Astrocyte of the hippocampus (primary cell): ENCODE measurements around the gene CREB5.
A peak's percentile ranks its signal among the peaks of the same experiment; 100 is the strongest.
"Not testable (repeated sequence)": the region's sequence is repeated elsewhere in the genome, so short reads cannot be mapped to it uniquely, and the experiment has no call there.

Experiments used
- DNase-seq: peaks from one replicate; pipeline ENCODE4 v3.0.0; 2011; ENCODE audit warnings: low read depth, low spot score

The CREB5 gene

DNA sequence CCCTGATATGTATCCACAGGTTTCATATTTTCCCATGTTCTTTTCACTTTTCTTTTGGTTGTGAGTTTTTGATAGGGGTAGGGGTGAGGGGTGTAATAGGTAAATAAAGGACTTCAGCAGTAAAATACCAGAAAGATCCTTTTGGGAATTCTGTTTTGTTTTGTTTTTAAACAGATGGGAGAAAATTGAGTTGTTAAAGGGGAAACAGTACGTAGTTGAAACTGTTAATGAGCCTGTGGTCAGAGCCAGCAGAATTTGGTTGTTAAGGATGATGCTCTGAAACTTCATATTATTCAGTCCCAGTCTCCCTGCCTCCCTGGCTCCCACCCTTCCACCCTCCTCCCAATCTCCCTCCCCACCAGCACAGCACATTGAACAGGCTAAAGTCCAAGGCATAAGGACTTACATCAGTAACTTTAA is 195.9 kb downstream of the CREB5 start:
- no peak for DNase-seq

DNA sequence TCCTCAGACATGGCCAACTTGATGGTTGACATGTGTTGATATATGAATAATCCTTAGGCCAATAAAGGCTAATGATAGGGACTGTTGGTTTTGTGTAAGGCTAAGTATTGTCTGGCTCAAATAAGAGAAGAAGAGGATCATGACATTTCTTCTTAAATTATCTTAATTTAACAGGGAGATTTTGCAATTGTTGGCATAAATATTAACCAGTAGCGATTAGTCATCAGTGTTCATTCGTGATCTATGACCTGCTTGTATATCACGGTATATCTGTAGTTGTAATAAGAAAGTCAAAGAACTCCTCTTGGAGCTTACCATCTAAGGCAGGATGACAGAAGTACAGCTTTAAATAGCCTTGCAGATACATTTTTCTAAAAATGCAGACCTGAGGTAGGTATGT is 196.4 kb downstream of the CREB5 start:
- DNase-seq = no peak

DNA sequence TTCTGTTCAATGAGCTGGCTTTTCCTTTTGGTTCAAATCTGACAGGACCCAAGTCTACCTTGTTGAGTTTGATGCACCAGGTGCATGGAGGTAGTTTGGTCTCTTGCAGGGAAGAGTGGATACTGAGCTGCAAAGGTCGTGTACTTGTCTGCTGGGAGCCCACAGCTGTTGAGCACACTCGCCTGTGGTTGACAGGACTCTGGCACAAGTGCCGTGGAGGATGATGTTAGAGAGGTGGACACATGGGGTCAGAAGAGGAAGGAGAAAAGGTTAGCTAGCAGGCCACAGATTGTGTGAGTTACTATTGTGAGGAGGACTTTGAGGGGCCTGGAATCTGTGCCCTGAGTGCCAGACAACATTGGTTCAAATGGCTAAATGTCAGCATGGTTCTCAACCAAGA is 197.3 kb downstream of the CREB5 start:
- DNase-seq = no peak

DNA sequence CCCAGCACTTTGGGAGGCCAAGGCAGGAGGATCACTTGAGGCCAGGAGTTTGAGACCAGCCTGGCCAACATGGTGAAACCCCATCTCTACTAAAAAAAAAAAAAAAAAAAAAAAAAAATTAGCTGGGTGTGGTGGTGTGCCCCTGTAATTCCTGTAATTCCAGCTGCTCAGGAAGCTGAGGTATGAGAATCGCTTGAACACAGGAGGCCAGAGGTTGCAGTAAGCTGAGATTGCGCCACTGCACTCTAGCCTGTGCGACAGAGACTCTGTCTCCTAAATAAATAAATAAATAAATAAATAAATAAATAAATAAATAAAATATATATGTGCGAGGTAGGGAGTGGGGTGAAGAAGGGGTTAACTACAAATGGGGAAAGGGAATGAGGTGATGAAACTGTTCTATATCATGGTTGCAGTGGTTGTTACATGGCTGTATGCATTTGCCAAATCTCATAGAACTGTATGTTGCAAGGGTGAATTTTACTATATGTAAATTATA is 199.1 kb downstream of the CREB5 start:
- not testable (repeated sequence) for DNase-seq

DNA sequence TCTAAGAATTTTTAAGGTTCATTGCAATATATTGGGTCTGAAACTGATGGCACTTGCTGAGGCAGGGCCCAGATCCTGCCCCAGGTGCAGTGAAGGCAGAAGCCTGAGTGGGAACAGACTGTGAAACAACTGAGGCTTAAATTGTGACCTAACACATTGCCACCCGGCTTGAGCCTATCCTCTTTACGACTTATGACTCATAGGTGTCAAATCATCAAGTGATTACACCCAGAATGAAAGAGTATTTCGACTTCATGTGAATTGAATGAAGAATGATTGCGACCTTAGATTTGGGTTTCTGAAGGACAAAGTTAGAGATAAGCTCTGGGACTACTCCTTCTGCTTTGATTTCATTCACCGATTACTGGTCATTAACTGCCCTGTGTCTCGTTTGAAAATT is 200.9 kb downstream of the CREB5 start:
- no peak for DNase-seq

DNA sequence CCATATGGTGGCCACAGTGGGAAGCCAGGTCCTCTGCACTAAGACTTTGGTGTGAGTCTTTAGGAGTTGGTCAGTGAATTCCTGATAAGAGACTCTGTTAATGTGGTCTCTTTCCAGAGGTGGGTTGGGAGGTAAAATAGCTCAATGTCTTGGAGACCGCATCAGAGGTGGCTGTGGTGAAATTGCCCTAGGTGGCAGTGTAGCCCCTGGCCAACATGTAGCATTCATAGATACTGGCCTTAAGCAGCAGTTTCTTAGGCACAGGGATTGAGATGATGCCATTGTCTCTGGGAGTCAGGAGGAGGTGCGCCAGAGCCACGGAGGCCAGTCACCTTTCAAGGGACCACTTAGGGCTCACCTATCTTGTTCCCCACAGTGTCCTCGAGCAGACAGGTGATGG is 202.8 kb downstream of the CREB5 start:
- DNase-seq = no peak

DNA sequence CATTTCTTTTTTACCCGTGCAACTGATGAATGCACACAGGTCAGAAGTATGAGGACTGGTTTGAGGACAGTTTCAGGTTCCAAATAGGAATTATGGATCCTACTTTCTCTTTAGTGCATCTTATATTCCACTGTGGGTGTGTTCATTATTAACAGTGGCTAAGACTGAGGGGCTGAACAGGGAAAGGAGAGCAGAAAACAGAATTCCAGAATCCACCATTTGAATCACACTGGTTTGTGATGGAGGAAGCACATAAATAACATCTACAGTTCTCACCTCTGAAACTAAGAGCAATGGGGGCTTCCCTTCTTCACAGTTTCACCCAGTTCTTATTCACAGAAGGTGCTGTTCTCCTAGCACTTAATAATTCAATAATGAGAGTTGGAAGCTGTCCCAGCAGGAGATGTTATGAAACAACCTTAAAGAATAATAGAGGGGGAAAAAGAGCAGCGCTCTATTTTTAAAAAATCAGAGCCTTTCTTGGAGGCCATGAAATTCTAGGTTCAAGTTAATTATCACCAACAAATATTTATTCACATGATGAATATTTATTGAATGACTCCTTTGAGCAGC is 205.1 kb downstream of the CREB5 start:
- DNase-seq = no peak

DNA sequence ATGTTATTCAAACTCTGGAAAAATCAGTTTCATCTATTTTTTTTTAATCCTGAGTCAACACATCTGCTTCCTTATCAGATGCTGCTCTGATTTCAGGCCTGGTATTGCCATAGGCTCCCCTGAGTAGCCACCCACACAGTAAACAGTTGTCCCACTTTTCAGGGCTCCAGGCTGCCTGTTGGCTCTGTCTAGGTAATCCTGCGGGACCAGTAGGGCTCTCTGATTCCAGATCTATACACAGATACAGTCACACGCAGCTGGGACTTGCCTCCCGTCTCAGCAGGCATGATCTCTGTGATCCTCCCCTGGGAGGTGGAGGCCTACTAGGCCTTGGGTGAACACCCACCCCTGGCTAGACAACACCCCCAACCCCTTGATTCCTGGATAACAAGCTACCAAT is 206.1 kb downstream of the CREB5 start:
- DNase-seq = no peak

DNA sequence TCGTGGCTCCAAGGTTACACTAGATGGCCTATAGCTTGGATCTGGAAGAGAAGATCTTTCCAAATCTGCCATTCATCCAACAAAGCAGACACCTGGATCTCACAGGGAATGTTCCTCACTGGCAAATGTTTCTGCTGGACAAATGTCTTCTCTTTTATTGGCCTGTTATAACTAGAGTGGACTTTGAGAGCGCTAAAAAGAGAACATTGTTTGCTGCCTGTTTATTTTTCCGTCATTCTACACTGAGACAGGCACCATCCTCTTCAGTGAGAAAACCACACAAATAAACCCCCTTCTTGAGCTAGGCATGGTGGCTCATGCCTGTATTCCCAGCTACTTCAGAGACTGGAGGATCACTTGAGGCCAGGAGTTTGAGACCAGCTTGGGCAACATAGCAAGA is 206.9 kb downstream of the CREB5 start:
- no peak for DNase-seq

DNA sequence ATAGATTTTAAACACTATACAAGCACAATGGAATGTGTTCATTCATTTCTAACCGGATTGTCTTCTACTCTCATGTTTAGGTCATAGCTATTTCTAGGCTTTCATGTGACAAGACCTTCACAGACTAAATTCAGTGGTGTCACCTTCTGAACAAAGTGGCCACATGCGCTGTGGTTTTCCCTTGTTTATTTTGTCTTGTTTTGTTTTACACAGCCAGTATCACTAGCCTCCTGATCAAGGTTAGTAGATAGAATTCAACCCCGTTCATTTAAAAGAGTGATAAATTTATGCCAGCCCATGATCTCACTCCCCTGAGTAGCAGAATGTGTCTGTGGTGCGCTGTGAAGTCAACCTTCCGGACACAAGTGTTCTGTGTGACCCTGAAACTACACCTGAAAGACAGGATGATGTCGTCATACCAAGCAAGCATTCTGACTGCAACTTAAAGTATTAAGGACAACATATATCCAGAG is 209.1 kb downstream of the CREB5 start:
- no peak for DNase-seq

DNA sequence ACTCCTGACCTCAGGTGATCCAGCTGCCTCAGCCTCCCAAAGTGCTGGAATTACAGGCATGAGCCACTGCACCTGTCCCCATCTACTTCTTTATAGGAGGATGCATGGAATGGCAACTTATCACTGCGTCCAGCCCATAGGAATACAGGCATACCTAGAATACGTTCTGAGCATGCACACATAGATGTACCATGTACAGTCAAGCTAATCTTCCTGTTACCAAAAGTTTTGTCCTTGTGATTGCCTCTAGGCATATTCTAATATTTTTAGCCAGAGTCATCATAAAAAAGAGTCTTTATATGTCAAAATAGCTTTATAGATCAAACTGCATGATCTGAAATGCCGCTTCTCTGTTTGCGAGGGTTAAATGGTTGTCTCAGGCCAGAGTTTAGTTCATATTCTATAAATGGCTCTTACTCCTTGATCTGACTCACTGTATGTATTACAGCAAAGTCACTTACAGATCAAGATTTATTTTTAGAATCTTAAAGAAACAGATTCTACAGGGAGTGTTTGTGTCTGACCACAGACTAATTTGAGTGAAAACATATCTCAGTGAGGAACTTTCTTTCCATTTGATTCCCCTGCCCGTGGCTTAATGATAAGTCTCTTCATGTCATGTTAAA is 210.9 kb downstream of the CREB5 start:
- DNase-seq = peak; percentile 44

DNA sequence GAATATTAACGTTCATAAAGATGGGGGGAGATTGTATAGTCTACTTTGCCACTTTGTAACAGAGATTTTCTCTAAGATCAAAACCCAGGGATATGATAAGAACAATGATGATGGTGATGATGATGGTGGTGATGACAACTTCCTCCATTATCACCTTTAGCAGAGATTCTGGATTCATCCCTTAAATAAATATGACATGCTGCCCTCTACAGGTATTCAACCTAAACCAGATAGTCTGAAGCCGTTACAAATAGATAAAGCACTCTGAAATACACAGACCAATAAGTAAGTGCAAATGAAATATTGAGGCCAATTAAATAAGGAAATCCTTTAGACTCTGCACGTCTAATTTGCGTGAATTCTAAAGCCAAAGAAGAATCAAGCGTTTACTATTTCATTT is 211.5 kb downstream of the CREB5 start:
- no peak for DNase-seq

DNA sequence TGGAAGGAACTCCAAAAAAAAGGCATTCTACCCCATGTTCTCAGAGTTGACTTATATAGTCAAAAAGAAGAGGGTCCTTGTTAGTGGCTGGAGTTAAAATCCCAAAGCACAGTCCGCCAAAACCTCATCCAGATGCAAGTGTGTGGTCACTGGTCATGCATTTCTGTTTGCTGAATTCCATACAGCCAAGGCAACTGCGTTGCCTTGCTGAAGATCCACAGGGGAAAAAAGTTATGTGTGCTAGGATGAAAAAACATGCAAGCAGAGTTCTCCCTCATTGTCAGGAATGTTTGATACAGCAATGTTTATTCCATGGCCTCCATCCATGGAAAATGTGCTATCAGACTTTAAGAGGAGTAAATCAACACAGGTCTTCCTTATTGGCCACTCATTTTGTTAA is 213.1 kb downstream of the CREB5 start:
- DNase-seq = no peak

DNA sequence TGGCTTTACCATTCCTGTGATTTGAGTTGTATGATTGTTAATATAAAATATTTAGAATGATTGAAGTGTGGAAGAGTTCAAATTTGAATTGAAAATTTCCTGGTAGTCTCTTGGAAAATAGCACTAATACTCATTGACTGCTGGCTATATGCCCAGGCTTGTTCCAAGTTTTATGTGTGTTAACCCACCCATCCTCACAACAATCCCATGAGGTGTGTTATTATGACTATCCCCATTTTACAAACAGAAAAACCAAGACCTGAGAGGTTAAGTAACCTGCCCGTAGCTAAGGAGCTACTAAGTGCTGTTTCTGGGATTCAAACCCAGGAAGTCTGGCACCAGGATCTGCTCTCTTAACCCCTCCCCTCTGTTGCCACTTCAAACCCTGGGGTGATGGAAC is 213.9 kb downstream of the CREB5 start:
- no peak for DNase-seq

DNA sequence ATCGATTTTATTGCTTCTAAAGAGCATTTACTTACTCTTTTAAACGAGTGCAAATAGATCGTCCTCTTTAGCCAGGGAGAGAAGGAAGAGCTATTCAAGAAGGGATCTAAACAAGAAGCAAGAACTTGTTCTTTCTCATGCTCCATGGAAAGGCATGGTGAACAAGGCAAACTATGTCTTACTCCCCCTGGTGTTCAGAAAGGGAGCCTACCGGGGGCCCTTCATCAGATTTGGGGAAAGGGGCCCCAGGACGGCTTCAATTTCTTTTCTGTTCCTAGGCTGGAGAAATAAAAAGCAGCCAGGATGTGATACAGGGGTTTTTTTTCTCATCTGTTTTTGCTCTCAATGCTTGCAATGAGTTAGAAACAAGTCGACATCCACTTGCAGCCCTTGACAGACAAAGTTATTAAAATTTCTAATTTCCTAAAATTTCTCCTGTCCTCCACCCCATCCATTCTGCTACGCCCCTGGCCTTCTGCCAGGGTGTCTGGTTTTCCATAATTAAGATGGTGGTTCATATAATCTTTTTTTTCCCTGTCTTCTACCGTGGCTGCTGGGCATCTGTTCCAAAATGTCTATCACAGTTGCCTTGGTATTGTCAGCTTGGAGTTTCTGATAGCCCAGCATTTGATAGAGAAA is 214.4 kb downstream of the CREB5 start:
- peak; percentile 44 for DNase-seq

DNA sequence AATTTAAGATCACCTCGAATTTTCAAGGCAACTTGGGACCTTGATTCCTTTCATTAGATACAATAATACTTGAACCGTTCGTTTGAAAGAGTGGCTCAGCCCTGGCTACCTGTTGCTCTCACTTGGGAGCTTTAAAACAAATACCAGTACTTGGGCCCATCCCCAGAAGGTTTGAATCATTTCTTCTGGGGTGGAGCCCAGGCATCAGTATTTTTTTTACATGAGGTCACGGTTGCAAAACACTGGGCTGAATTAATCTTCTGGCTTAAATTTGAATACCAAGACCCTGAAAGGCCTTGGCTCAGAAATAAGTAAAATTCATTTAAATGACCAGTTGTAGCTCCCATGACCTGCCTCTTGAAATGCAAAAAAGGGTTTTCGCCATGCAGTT is 214.9 kb downstream of the CREB5 start:
- DNase-seq = no peak

DNA sequence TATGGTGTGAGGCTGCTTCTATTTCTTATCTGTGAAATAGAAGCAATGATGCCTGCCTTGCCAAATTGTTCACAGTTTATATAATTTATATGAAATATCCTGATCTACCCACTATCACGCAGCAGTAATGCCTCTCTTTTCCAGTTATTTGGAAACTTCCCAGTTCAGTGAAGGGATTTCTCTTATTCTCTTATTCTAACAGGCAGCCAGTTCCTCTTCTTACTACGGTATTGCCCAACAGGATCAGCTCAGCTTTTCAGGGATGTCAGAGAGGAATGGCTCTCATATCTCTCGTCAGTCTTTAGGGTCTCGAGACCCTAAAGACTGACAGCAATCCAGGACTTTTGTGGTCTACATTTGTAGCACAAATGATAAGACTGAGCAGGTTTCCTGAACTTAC is 215.6 kb downstream of the CREB5 start:
- DNase-seq = no peak

DNA sequence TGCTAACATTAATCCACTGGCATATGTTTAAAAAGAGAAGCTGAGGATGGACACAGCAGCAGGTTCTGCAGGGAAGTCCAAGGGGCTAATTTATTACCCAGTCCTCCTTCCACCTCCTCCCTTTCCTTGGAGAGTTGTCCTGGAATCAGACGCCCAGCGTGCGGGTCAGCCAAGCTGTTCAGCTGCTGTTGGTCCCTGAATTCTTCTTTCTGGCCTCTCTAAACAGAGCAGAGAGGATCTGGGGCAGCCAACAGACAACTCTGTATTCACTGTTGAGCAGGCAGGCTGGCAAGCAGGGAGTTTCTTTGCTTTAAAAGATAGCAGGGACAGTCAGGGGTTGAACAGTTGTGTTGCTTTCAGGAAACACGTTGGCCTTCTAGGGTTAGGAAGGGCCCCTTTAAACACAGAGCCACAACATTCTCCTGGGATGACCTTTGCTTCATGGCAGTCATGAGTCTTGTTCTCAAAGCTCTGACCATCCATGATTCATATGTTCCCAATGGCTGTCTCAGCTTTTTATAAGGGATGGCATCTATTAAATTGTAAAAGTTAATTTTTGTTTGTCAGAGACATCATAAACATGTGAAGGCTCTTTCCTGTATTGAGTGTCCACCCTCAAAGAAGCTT is 217.0 kb downstream of the CREB5 start:
- peak; percentile 13 for DNase-seq

DNA sequence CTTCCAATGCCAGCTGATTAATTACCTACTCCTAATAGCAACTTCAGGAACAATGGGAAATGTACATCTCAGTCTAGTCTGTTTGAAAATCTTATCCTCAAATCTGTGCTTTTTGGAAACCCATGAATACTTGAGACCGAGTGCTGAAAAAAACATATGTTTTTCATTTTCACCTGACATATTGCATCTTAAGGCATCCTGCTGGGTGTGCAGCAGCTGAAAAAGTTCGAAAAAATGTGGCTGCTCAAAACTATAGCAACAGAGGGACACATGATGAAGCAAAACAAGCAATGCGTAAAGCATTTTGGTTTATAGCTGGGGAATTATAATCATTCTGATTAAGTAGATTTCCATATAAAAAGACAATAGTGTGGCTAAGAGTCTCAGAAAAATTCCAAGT is 218.0 kb downstream of the CREB5 start:
- DNase-seq = no peak

DNA sequence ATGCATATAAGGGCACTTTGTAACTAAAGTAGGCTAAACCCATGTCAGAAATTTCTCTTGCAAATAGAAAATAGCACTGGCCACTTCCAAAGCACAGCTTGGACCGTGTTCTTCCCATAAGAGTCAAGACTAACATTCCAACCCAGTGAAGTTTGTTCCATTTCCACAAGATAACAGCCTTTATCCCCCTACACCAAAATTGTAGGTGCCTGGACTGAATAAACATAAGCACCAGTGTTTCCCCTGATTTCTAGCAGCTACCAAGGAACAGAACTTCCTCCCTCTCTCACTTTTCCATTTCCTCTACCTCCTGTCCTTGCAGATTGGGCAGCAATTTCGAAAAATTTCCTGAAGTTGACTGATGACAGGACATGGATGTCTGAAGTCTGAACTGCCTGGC is 219.7 kb downstream of the CREB5 start:
- DNase-seq = no peak

DNA sequence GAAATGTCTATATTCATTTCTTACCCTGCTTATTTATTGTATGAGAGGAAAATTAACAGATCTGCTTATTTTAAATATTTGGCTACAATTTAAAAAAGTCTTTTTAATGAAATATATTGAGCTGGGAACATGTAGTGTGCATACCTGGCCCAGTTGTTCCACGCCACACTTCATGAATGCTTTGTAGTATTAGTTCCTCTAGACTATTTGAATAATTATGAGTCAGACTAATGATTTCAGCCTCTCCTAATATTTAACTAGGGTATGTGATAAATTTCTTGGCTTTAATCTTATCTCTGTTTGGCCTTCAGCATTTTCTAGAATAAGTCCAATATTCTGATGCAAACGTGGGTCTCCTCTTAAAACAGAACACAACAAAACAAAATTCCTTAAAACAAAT is 226.6 kb downstream of the CREB5 start:
- no peak for DNase-seq

DNA sequence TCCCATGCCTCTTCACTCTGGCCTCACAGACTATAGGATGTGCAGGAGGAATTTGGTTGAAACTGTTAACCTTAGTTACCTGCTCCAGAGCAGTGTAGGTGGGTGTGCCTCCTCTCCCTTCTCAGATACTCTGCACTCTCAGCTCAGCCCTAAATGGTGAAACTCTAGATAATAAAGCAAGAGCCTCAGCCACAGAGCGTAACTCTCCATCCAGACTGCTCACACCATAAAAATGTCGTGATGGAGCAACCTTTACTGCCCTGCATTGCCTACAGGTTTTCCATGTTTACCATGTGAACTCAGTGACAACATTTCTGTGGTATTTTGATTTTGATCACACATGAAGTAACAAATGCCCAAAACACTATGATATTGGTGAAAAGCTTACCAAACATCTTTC is 227.7 kb downstream of the CREB5 start:
- DNase-seq = no peak
